NCI-H1092 (cell line): ENCODE measurements around the gene DIAPH3.

Experiments
- DNase-seq: peaks from one replicate; lab custom pipeline; 2025; lab: John Stamatoyannopoulos, UW

DIAPH3 gene

DNA sequence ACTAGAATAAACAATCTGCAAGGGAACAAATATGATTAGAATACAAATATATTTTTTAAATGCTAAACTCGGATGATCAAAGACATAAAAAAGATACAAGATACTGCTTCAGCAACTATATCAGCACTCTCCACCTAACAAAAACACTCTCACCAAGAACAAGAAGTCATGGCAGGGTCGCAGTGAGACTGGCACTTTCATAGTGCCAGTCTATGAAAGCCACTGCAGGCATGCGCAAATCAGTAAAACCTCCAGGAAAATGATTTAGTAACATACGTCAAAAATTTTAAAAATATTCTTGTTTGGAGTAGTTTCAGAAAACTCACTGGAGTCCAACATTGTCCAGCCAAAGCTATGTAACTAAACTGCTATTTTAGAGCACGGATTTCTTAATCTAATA, 295.9 kb downstream of the DIAPH3 start:
- no peak for DNase-seq

- DNase-seq: no peak
These were observed 298.3 kb downstream of the DIAPH3 start for GRCh38 chr13:59865398-59865797.

GRCh38 chr13:59863621-59864020, 300.1 kb downstream of the DIAPH3 start:
- DNase-seq: no peak

- no peak for DNase-seq
These were observed 302.1 kb downstream of the DIAPH3 start for GRCh38 chr13:59861676-59862075.

GRCh38 chr13:59856281-59856810, 307.4 kb downstream of the DIAPH3 start:
- DNase-seq: no peak

DNA sequence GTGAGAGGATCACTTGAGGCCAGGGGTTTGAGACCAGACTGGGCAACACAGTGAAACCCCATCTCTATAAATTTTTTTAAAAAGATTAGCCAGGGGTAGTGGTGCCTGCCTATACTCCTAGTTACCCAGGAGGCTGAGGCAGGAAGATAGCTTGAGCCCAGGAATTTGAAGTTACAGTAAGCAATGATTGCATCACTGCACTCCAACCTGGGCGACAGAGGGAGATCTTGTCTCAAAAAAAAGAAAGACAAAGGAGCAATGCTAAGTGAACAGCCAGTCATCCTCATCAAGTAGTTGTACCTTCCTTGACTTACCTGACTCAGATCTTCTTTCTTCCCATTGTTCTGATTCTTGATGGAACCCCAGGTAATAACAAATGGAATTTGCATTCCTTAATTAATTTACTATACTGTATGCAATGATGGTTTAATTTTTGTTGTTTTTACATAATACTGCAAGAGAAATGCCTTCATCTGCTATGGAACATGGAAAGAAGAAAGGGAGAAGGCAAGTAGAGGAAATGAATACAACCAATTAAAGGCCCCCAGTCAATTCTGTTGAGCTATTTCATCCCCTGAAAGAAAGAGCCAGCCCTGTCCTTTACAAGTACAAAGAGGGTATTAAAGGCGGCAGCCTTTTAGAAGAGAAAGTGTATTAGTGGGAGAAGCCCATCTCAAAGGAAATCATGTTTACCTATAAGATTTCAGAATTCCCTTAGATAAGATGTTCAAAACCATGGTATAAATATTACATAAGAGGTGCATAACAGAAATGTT, 316.7 kb downstream of the DIAPH3 start:
- no peak for DNase-seq

DNA sequence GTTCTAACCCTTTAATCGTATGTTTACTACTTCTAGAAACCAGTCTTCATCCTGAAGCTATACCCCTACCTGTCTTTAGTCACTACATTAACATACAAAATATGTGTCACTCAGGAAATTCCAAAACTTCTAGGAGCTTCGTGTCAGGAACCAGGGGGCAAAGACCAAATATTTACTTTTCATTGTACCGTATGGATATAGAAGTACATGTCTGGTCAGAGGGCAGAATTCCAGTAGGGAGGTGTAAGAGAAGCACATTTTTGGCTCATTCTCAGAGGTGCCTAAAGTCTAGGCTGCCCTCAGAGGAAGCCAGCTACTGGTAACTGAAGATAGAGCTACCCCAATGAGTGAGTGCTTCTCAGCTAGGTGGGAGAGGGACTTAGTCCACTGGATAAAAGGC, 320.7 kb downstream of the DIAPH3 start:
- no peak for DNase-seq

GRCh38 chr13:59842507-59842906, 321.2 kb downstream of the DIAPH3 start:
- DNase-seq: no peak

DNA sequence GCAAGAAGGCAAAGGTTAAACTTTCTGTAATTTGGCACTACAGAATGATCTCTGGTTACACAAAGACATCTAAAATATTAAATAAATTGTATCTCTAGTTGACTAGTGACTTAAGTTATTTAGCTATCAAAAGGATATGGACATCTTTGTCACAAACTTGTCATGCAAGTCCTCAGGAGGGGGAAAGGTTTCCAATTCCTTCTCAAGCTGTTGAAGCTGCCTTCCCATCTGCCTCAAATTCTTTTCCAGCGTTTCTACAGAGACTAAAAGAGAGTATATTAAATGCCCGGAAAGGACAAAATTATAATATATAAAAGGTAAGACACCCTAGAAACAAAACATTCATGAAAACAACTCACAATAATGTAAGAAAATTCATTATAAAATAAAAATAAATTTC, 324.5 kb downstream of the DIAPH3 start:
- no peak for DNase-seq

GRCh38 chr13:59837101-59837500, 326.6 kb downstream of the DIAPH3 start:
- no peak for DNase-seq

GRCh38 chr13:59835569-59835968, 328.2 kb downstream of the DIAPH3 start:
- no peak for DNase-seq

DNA sequence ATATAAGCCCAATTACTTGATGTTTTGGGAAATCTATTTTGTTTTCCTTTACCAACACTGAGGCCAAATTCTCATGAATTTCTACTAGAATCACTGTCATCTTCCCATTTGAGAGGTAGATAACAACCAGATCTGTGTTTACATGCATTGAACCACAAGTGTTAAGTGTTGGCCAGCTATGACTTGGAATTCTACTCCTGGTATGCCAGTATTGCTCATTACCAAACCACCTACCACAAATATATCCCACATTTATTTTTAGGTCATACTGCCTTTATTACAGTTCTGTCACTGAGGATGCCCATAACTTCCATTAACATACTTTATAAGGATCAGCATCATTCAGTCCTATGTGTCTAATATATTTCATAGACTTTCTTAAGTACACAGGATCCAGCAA, 328.9 kb downstream of the DIAPH3 start:
- no peak for DNase-seq

GRCh38 chr13:59829690-59830089, 334.0 kb downstream of the DIAPH3 start:
- DNase-seq: no peak

- DNase-seq: no peak
These were observed 340.2 kb downstream of the DIAPH3 start for GRCh38 chr13:59823486-59823885.

- no peak for DNase-seq
These were observed 354.2 kb downstream of the DIAPH3 start for GRCh38 chr13:59809564-59809963.

GRCh38 chr13:59806801-59807200, 356.9 kb downstream of the DIAPH3 start:
- no peak for DNase-seq

GRCh38 chr13:59801107-59801880, 362.4 kb downstream of the DIAPH3 start:
- DNase-seq: no peak

- DNase-seq: no peak
These were observed 370.6 kb downstream of the DIAPH3 start for GRCh38 chr13:59793107-59793506.

GRCh38 chr13:59790626-59791025, 373.1 kb downstream of the DIAPH3 start:
- DNase-seq: no peak

DNA sequence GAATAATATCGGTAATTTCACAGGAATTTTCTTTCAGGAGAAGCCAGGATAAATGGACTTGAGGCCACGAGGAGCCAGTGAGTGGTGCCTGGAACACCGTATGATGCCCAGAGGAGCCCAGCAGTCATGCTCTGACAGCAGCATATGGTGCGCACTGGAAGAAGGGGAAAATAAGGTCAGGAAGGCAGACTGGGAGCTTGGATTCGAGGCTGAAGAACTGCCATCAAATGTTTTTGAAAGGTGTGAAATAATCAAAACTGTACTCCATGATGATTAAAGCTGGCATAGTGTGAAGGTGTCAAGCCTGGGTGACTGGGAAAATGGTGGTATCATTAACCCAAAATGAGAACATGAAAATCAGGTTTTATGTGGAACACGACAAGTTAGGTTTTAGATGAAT, 374.2 kb downstream of the DIAPH3 start:
- no peak for DNase-seq

GRCh38 chr13:59787679-59788078, 376.0 kb downstream of the DIAPH3 start:
- no peak for DNase-seq

DNA sequence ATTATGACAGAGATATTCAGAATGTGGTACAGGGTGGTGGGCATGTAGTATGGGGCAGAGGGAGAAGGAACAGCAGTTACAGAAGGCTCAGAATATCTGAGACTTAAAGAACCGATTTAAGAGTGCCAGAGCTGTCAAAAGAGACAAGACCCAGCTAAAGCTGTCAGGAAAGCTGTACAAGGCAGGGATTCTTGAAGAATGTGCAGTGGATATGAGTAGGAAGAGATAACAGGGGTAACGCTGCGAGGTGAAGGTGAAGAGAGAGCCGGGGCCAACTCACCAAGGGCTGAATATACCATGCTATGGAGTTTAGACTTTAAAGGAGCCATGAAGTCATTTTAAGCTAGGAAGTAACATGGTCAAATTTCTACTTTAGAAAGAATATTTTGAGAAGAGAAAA, 381.0 kb downstream of the DIAPH3 start:
- DNase-seq: no peak

- no peak for DNase-seq
These were observed 383.7 kb downstream of the DIAPH3 start for GRCh38 chr13:59780058-59780457.
